A549 (cell line): ENCODE measurements around the gene TBC1D14. TPM values are rescaled to one million over a fixed set of nuclear protein-coding genes. Genes with fewer than 3 reads are reported as not detected.

Experiments
- ATAC-seq, 2 experiments: fragments of 200-7000 bp in 1 of 2; fragments of >200 bp in 1 of 2; cut with Nextera tagmentation in 1 of 2; cut with Tn5 transposase in 1 of 2; 3 replicates each; pipeline versions ENCODE4 v1.8.0 to v1.9.1; 2018 to 2020; ENCODE audit warnings: mild to moderate bottlenecking in 1 of 2, moderate library complexity in 1 of 2
- CTCF ChIA-PET: fragments of 300-600 bp; sonication (Branson Sonifier 250); formaldehyde crosslinking; extraction: SDS; loops from one replicate; lab custom pipeline; 2021; ENCODE audit warnings: antibody characterized with exemption, inconsistent platforms; lab: Yijun Ruan, JAX
- POLR2A ChIA-PET: fragments of 350-600 bp; formaldehyde crosslinking; extraction: SDS; loops from one replicate; lab custom pipeline; 2021; ENCODE audit warnings: antibody characterized with exemption, inconsistent platforms; lab: Yijun Ruan, JAX
- DNase-seq, 2 experiments: peaks; one replicate each; pipeline versions ENCODE4 v3.0.0 to v3.0.0-alpha.2; 2011 to 2016; ENCODE audit warnings: low read depth in 1 of 2, low spot score in 1 of 2
- FAIRE-seq: peaks from 2 replicates; lab custom pipeline; 2011; peaks lifted over from hg19 to GRCh38; lab: Jason Lieb, UNC
- H3K27ac ChIP-seq, 2 experiments: fragments of >200 bp; sonication (Bioruptor Twin); formaldehyde crosslinking; 3 replicates each; pipeline ENCODE4 v1.5.1; 2016 to 2017
- H3K4me1 ChIP-seq: fragments of >200 bp; sonication (Bioruptor Twin); formaldehyde crosslinking; 3 replicates; pipeline ENCODE4 v1.6.1; 2016
- H3K4me2 ChIP-seq: fragments of >200 bp; sonication (Bioruptor Twin); formaldehyde crosslinking; 3 replicates; pipeline ENCODE4 v1.6.1; 2016
- H3K4me3 ChIP-seq: fragments of >200 bp; sonication (Bioruptor Twin); formaldehyde crosslinking; 3 replicates; pipeline ENCODE4 v1.5.1; 2016
- H3K9me3 ChIP-seq: fragments of >200 bp; sonication (Bioruptor Twin); formaldehyde crosslinking; 3 replicates; pipeline ENCODE4 v1.6.1; 2016
- EHF ChIP-seq: fragments of 250-450 bp; sonication (Bioruptor Pico); IDR thresholded peaks from 2 replicates; pipeline ENCODE4 v1.5.0; 2020; ENCODE audit warnings: mild to moderate bottlenecking
- ELK1 ChIP-seq: fragments of 150-350 bp; IDR thresholded peaks from 2 replicates; pipeline ENCODE4 v1.6.1; 2014; ENCODE audit warnings: low read depth, mild to moderate bottlenecking, low read length
- GATA3 ChIP-seq: IDR thresholded peaks from 2 replicates; pipeline ENCODE4 v1.6.1; 2012; ENCODE audit warnings: borderline replicate concordance
- HOXB5 ChIP-seq: fragments of 250-450 bp; sonication (Bioruptor Pico); IDR thresholded peaks from 2 replicates; pipeline ENCODE4 v1.5.0; 2020; ENCODE audit warnings: mild to moderate bottlenecking, moderate library complexity
- KDM1A ChIP-seq: fragments of 200-600 bp; sonication (generic); IDR thresholded peaks from 2 replicates; pipeline ENCODE4 v1.6.1; 2016; ENCODE audit warnings: low read depth, mild to moderate bottlenecking
- MAFK ChIP-seq: fragments of 450-650 bp; IDR thresholded peaks from 2 replicates; pipeline ENCODE4 v1.6.1; 2014; ENCODE audit not compliant: partially characterized antibody
- NFE2L2 ChIP-seq: fragments of 150-350 bp; conservative IDR thresholded peaks from 2 replicates; pipeline ENCODE4 v1.6.1; 2014; ENCODE audit warnings: low read length
- NPAS2 ChIP-seq: fragments of 250-450 bp; sonication (Bioruptor Pico); IDR thresholded peaks from 2 replicates; pipeline ENCODE4 v1.8.0; 2022; ENCODE audit warnings: mild to moderate bottlenecking, moderate library complexity, borderline replicate concordance
- NR3C1 ChIP-seq: fragments of >200 bp; sonication (Bioruptor Twin); formaldehyde crosslinking; IDR thresholded peaks from 3 replicates; pipeline ENCODE4 v1.6.1; 2017
- POLR2A ChIP-seq: IDR thresholded peaks from 2 replicates; pipeline ENCODE4 v1.6.1; 2012; ENCODE audit warnings: mild to moderate bottlenecking, low read length
- POLR2AphosphoS2 ChIP-seq: conservative IDR thresholded peaks from 2 replicates; pipeline ENCODE4 v1.6.1; 2012; ENCODE audit warnings: low read length, improper control_type of control experiment, inconsistent platforms
- RCOR1 ChIP-seq: fragments of 150-350 bp; IDR thresholded peaks from 2 replicates; pipeline ENCODE4 v1.6.1; 2014; ENCODE audit warnings: antibody characterized with exemption, low read length, low read depth
- REST ChIP-seq: fragments of 200-600 bp; sonication (generic); IDR thresholded peaks from 2 replicates; pipeline ENCODE4 v1.6.1; 2016; ENCODE audit warnings: antibody characterized with exemption, mild to moderate bottlenecking, moderate library complexity
- TP53 ChIP-seq: fragments of 250-450 bp; sonication (Bioruptor Pico); IDR thresholded peaks from 2 replicates; pipeline ENCODE4 v1.5.0; 2021; ENCODE audit warnings: mild to moderate bottlenecking, moderate library complexity
- ZFP36 ChIP-seq: fragments of 450-650 bp; IDR thresholded peaks from 2 replicates; pipeline ENCODE4 v1.6.1; 2014; ENCODE audit warnings: borderline replicate concordance; ENCODE audit not compliant: partially characterized antibody
- WGBS: methylation state at CpG from one replicate; pipeline ENCODE4 v1.1.6; 2017; ENCODE audit errors: missing lambda C conversion rate; 5-methylcytosine and 5-hydroxymethylcytosine counted together
- polyA plus RNA-seq, 4 experiments: library from polyadenylated mRNA; depleted of rRNA in 3 of 4; stranded (reverse); fragments of >200 nt; fragmentation: RNase III in 1 of 4; extraction: RNeasy Plus Mini Kit Qiagen cat#74134 plus additional on column Dnase treatment in 1 of 4; gene quantifications; 2 replicates in 3 of 4; 3 replicates in 1 of 4; pipeline ENCODE4 v1.2.3, GENCODE V29; 2011 to 2017
- TF ChIP-seq, protein P1 (sequence below): fragments of 250-450 bp; sonication (Bioruptor Pico); IDR thresholded peaks from 2 replicates; pipeline ENCODE4 v1.5.0; 2021; ENCODE audit warnings: mild to moderate bottlenecking, moderate library complexity, borderline replicate concordance
- TF ChIP-seq, protein P2 (sequence below): fragments of >200 bp; sonication (Bioruptor Twin); formaldehyde crosslinking; IDR thresholded peaks from 2 replicates; pipeline ENCODE4 v1.6.1; 2016
- TF ChIP-seq, protein P3 (sequence below): IDR thresholded peaks from 2 replicates; pipeline ENCODE4 v1.6.1; 2012

The TBC1D14 gene
- polyA plus RNA-seq, 2 of the 4 experiments (the other 2 are of a cell fraction), result 30.2 to 39.0 TPM

GRCh38 chr4:7019367-7019766, 109.7 kb downstream of the TBC1D14 start:
- FAIRE-seq, result no peak
- ATAC-seq, result no peak
- Histone ChIP-seq H3K4me1 (peaks cover 37% of the 10 kb centered on the region), H3K4me2 (no peak overlapping the region), H3K9me3 (no peaks in the 10 kb centered on the region), H3K4me3 (no peak overlapping the region), H3K27ac (no peak overlapping the region)
- TF ChIP-seq POLR2A (no peak), KDM1A (no peak), EHF (no peak)
- CTCF ChIA-PET, result no interaction called here
- 86% methylated on average over 4 of the region's 10 CpGs for WGBS
- POLR2A ChIA-PET, result interaction anchor here (1.3 kb wide), 1 partner anchor 33 kb away, joined by 4 read pairs; no protein-coding TSS in a partner anchor
- no peak for DNase-seq

GRCh38 chr4:7020290-7020689, 110.7 kb downstream of the TBC1D14 start:
- FAIRE-seq, result no peak
- POLR2A ChIA-PET, result interaction anchor here (1.3 kb wide), 1 partner anchor 33 kb away, joined by 4 read pairs; no protein-coding TSS in a partner anchor
- TF ChIP-seq GATA3 (no peak), NFE2L2 (no peak), NPAS2 (CRISPR knock-in tag) (no peak), REST (no peak), POLR2AphosphoS2 (no peak), RCOR1 (no peak), MAFK (no peak), HOXB5 (CRISPR knock-in tag) (no peak), NR3C1 (no peak), KDM1A (no peak), ELK1 (no peak), TP53 (CRISPR knock-in tag) (no peak), ZFP36 (no peak)
- TF ChIP-seq, protein P1, sequence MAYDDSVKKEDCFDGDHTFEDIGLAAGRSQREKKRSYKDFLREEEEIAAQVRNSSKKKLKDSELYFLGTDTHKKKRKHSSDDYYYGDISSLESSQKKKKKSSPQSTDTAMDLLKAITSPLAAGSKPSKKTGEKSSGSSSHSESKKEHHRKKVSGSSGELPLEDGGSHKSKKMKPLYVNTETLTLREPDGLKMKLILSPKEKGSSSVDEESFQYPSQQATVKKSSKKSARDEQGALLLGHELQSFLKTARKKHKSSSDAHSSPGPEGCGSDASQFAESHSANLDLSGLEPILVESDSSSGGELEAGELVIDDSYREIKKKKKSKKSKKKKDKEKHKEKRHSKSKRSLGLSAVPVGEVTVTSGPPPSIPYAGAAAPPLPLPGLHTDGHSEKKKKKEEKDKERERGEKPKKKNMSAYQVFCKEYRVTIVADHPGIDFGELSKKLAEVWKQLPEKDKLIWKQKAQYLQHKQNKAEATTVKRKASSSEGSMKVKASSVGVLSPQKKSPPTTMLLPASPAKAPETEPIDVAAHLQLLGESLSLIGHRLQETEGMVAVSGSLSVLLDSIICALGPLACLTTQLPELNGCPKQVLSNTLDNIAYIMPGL (CRISPR knock-in tag), result no peak
- TF ChIP-seq, protein P2, sequence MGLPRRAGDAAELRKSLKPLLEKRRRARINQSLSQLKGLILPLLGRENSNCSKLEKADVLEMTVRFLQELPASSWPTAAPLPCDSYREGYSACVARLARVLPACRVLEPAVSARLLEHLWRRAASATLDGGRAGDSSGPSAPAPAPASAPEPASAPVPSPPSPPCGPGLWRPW, result no peak
- TF ChIP-seq, protein P3, sequence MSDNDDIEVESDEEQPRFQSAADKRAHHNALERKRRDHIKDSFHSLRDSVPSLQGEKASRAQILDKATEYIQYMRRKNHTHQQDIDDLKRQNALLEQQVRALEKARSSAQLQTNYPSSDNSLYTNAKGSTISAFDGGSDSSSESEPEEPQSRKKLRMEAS, result no peak
- CTCF ChIA-PET, result interaction anchor here (0.6 to 3.3 kb wide), 4 partner anchors 11 to 46 kb away, joined by 3 to 14 read pairs (median 4); partner anchors contain the start of gene TADA2B
- Histone ChIP-seq H3K4me1 (peaks cover 37% of the 10 kb centered on the region), H3K27ac (peak overlapping the region in 1 of 2 experiments; percentile 93; a peak in 3 of 6 replicates), H3K4me2 (no peak overlapping the region), H3K4me3 (no peak overlapping the region), H3K9me3 (no peaks in the 10 kb centered on the region)
- no peak for ATAC-seq
- WGBS, result 72% methylated on average over 2 of the region's 2 CpGs
- DNase-seq, result no peak
